Activated T-helper 1 cell treated with anti-CD3 and anti-CD28 coated beads, Interleukin-12 subunit alpha, Interleukin-12 subunit beta, Interleukin-2, Interleukin-4 antibody, amounts not matched to agents 30 ng/mL and 10 ng/mL and 1 ng/mL, durations not matched to agents 14 hours and 24 hours and 36 hours (primary cell): ENCODE data around the gene MRPL23. TPM values are rescaled to one million over a fixed set of nuclear protein-coding genes. Genes with fewer than 3 reads are reported as not detected.

Experiments used
- total RNA-seq: library from RNA; stranded (reverse); gene quantifications from 2 replicates; pipeline ENCODE4 v1.2.3, GENCODE V29; 2022

Gene MRPL23
- total RNA-seq, 1 donor from 2014 or later, result 58.5 TPM

Other genes with a start within 250 kb of the MRPL23 start
- gene IFITM10, start 196.7 kb upstream of the MRPL23 start, total RNA-seq, result 0.32 and 0.52 TPM in 2 replicates
- 84.2 and 92.1 TPM in 2 replicates for gene CTSD, start 183.4 kb upstream of the MRPL23 start, total RNA-seq
- not detected in 2 replicates for gene SYT8, start 112.3 kb upstream of the MRPL23 start, total RNA-seq
- not detected in 2 replicates for gene TNNI2, start 108.4 kb upstream of the MRPL23 start, total RNA-seq
- 257 and 262 TPM in 2 replicates for gene LSP1, start 94.2 kb upstream of the MRPL23 start, total RNA-seq
- gene PRR33, start 55.4 kb upstream of the MRPL23 start, total RNA-seq, result 0.05 TPM in 1 of 2 replicates, not detected in the other
- gene TNNT3, start 27.6 kb upstream of the MRPL23 start, total RNA-seq, result 0.64 and 0.70 TPM in 2 replicates
- not detected in 2 replicates for gene H19, start 50.5 kb downstream of the MRPL23 start, total RNA-seq
- gene IGF2, start 192.1 kb downstream of the MRPL23 start, total RNA-seq, result 1.2 and 1.5 TPM in 2 replicates
- not detected in 2 replicates for gene INS, start 213.9 kb downstream of the MRPL23 start, total RNA-seq
- gene TH, start 224.5 kb downstream of the MRPL23 start, total RNA-seq, result not detected in 2 replicates